Fibroblast of skin of scalp (primary cell): ENCODE data around the gene PAIP1.
"Not testable (repeated sequence)": the region's sequence is repeated elsewhere in the genome, so short reads cannot be mapped to it uniquely, and the experiment has no call there.

Experiments
- DNase-seq: peaks from one replicate; pipeline ENCODE4 v3.0.0-alpha.2; 2013

The PAIP1 gene

DNA sequence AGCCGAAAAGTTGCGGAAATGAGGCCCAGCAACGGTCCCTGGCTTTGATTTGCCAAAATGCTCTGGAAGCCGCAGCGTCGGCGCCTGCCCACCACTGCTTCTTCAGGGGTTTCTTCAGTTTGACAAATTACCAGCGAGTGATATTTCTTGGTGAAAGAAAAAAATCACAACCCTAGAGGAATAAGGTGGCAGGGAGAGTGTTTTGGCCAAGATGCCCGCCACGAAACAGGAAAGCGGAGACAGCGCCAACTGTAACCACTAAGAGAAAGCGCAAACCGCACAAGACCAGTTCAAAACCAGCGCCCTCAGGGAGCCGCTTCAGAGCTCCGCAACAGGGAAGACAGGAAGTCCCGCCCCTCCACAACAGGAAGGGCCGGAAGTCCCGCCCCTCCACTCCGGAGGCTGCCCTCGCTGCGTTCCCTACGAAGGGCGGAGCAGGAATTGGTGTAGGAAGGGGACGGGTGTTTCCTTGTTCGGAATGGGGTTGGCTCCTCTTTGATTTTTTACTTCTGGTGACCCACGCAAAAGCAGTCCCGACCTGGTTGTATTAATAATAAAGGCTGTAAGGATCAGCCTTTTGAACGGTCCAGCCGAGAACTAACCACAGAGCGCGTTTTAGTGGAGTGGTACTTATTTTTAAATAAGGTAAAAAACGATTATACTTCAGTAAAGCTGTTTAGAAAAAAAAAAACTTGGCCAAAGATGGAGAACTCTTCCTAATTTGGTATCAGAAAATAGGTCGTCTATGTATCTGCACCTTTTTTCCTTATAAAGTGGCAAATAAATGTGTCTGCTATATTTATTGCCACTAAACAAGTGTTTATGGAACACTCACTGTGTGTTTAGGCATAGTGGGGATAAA, 41.8 kb downstream of the PAIP1 start, which contains the start of gene C5orf34:
Gene C5orf34, minus strand, starts transcription at position 333 of the 862 bp plus-strand sequence. CDS start 5,809 bp downstream, outside the sequence.
- peak; percentile 96 for DNase-seq

- peak; percentile 69 for DNase-seq
Measured at GRCh38 chr5:43514471-43514815, 42.4 kb downstream of the PAIP1 start.

GRCh38 chr5:43514025-43514424, 42.9 kb downstream of the PAIP1 start:
- DNase-seq: no peak

GRCh38 chr5:43511062-43511461, 45.8 kb downstream of the PAIP1 start:
- not testable (repeated sequence) for DNase-seq

DNA sequence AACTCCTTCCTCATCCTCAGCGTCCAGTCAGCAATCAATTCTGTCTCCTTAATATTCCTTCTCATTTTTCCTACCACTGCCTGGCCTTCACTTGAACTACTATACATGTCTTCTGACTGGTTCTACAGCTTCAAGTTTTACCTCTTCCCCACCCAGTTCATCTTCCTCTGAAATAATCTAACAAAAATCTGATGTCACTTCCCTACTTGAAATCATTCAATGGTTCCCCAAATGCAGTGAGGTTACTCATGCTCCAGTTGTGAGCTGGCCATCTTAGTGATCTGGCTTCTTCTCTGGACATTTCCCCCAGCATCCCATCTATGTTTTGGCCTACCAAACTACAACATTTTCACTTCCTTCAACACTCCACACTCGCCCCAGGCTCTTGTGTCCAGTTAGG, 58.3 kb downstream of the PAIP1 start:
- no peak for DNase-seq

DNA sequence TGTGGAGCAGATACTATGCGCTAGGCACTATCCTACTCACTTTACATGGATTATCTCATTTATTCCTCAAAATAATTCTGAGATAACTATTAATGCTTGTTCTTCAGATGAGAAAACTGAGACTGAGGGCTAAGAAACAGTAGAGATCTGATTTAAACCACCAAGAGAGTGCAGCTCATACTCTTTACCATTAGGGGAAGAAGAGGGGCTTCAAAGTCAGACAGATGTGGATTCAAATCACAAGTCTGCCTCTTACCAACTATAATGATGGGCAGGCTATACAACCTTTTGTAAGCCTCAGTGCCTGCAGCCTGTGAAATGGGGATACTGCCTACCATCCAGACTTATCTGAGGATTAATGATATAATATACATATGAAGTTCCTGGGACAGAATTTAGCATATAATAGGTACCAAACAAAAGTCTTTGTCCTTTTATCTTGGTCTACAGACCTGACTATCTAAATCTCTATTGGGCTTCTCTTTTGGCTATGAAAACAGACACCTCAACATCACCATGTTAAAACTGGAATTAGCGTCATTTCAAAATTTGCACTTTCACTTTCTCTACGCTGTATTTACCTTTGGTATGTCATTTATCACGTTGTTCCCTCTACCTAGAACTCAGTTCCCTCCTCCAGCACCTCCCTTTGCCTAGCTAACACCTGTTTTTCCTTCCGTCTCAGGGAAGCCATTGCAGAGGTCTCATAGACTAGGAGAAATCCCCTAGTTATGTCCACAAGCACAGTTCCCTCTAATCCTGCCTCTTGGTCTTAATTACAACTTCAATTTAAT, 59.4 kb downstream of the PAIP1 start:
- DNase-seq: no peak

- no peak for DNase-seq
Measured at GRCh38 chr5:43491326-43491725, 65.6 kb downstream of the PAIP1 start.

DNA sequence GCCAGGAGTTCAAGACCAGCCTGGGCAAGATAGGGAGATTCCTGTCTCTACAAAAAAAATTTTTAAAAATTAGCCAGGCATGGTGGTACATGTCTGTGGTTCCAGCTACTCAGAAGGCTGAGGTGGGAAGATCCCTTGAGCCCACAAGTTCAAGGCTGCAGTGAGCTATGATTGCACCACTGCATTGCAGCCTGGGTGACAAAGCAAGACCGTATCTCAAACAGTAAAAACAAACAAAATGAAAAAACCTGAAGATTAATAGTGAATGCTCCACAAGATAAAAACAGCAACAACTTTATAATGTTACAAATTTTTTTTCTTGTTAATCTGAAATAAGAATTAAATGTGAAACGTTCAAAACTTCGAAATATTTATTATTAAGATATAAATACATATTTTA, 70.5 kb downstream of the PAIP1 start:
- DNase-seq: no peak

GRCh38 chr5:43485406-43485805, 71.5 kb downstream of the PAIP1 start:
- no peak for DNase-seq

- DNase-seq: peak; percentile 87
Measured at GRCh38 chr5:43484106-43484849, 72.6 kb downstream of the PAIP1 start.

DNA sequence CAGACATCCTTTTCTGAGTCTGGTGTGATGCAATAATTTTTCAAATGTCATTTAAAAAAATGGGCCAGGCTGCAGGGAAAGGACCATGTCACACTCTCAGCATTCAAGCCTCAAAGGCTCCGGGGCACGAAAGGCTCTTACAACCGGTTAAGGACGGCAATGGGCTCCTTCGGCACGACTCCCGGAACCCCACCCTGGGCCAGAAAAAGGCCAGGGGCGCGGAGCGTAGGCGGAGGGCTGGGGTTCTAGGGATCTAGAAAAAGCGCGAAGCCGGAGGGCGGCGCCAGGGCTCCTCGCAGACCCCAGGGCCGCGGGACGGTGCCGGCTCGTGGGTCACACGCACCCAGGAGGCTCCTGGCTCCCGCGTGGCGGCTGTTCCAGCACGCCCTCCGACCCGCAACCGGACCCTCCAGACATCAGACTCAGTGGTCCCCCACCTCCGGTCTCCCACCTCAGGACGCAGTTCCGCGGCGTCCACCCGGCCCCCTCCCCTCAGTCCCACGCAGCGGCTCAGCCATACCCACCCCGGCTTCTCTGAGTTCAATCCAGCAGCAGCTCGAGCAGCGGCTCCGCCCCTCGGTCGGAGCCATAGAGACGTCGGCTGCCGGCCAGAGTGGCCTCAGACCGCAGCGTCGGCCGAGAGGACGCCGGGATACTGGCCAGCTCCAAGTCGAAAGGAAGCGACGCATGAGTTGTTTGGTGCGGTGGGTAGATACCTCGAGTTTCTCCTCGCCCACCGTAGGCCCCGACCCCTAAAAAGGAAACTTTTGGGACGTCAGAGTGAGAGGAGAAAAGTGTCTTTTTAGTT, 73.4 kb downstream of the PAIP1 start, which contains the start of gene TMEM267:
Gene TMEM267, minus strand, starts transcription at position 568 of the 808 bp plus-strand sequence. CDS start 29,896 bp downstream, outside the sequence.
- DNase-seq: peak; percentile 96

- DNase-seq: peak; percentile 83
Measured at GRCh38 chr5:43482490-43483297, 74.2 kb downstream of the PAIP1 start.
